Activated gamma-delta T cell treated with Interleukin-2 at 50 U/mL for 16 hours (primary cell): Measurements from ENCODE around the gene ELAVL2.

Experiments
- DNase-seq: peaks from one replicate; pipeline ENCODE4 v3.0.0-alpha.2; 2020

The ELAVL2 gene

GRCh38 chr9:23721466-23721865 is 104.6 kb downstream of the ELAVL2 start:
- no peak for DNase-seq

- DNase-seq = no peak
These were observed 108.5 kb downstream of the ELAVL2 start for GRCh38 chr9:23717505-23717904.

- no peak for DNase-seq
These were observed 118.8 kb downstream of the ELAVL2 start for GRCh38 chr9:23707249-23707648.

- DNase-seq = no peak
These were observed 123.6 kb downstream of the ELAVL2 start for GRCh38 chr9:23702311-23702922.

- no peak for DNase-seq
These were observed 124.7 kb downstream of the ELAVL2 start for GRCh38 chr9:23701291-23701690.

GRCh38 chr9:23700359-23700758 is 125.7 kb downstream of the ELAVL2 start:
- no peak for DNase-seq

- no peak for DNase-seq
These were observed 127.9 kb downstream of the ELAVL2 start for GRCh38 chr9:23698161-23698560.

- no peak for DNase-seq
These were observed 130.5 kb downstream of the ELAVL2 start for GRCh38 chr9:23695572-23695971.

GRCh38 chr9:23693374-23693773 is 132.7 kb downstream of the ELAVL2 start:
- DNase-seq = no peak

GRCh38 chr9:23686896-23687295 is 139.1 kb downstream of the ELAVL2 start:
- DNase-seq = no peak

GRCh38 chr9:23686257-23686656 is 139.8 kb downstream of the ELAVL2 start:
- DNase-seq = no peak

- DNase-seq = no peak
These were observed 142.4 kb downstream of the ELAVL2 start for GRCh38 chr9:23683611-23684061.

- DNase-seq = no peak
These were observed 143.1 kb downstream of the ELAVL2 start for GRCh38 chr9:23682891-23683431.

GRCh38 chr9:23682352-23682751 is 143.7 kb downstream of the ELAVL2 start:
- no peak for DNase-seq

- no peak for DNase-seq
These were observed 148.6 kb downstream of the ELAVL2 start for GRCh38 chr9:23677446-23677845.

GRCh38 chr9:23674016-23674585 is 151.9 kb downstream of the ELAVL2 start:
- DNase-seq = no peak

- no peak for DNase-seq
These were observed 153.9 kb downstream of the ELAVL2 start for GRCh38 chr9:23672151-23672550.

- no peak for DNase-seq
These were observed 156.3 kb downstream of the ELAVL2 start for GRCh38 chr9:23669776-23670175.

- no peak for DNase-seq
These were observed 160.4 kb downstream of the ELAVL2 start for GRCh38 chr9:23665635-23666034.

- no peak for DNase-seq
These were observed 161.0 kb downstream of the ELAVL2 start for GRCh38 chr9:23665051-23665450.

- DNase-seq = no peak
These were observed 162.1 kb downstream of the ELAVL2 start for GRCh38 chr9:23663946-23664345.

- DNase-seq = no peak
These were observed 162.5 kb downstream of the ELAVL2 start for GRCh38 chr9:23663536-23663935.

GRCh38 chr9:23663125-23663524 is 162.9 kb downstream of the ELAVL2 start:
- no peak for DNase-seq

GRCh38 chr9:23662320-23662719 is 163.7 kb downstream of the ELAVL2 start:
- DNase-seq = no peak
